ENCODE data around the gene LOXHD1.
A peak's percentile ranks its signal among the peaks of the same experiment; 100 is the strongest.

Gene LOXHD1

GRCh38 chr18:46509530-46509929, 147.5 kb downstream of the LOXHD1 start:
- TF ChIP-seq CTCF (conservative IDR thresholded peaks at IDR 0.05; ENCODE audit: control insufficient read depth, insufficient read depth, low read depth, low read length): no peak
- H3K4me3 ChIP-seq (ENCODE audit: control insufficient read depth, low read depth, low read length): no peak overlapping the region

GRCh38 chr18:46506974-46507586, 149.9 kb downstream of the LOXHD1 start:
- DNase-seq (ENCODE audit: low read depth): no peak
- H3K4me3 ChIP-seq (ENCODE audit: control insufficient read depth, low read depth, low read length): no peak overlapping the region
- TF ChIP-seq CTCF (conservative IDR thresholded peaks at IDR 0.05; ENCODE audit: control insufficient read depth, insufficient read depth, low read depth, low read length): no peak

More at GRCh38 chr18:46509530-46509929, 147.5 kb downstream of the LOXHD1 start:
- DNase-seq (ENCODE audit: low read depth): no peak

- DNase-seq (ENCODE audit: low read depth): no peak
- H3K4me3 ChIP-seq (ENCODE audit: control insufficient read depth, low read depth, low read length): no peak overlapping the region
- no peak for TF ChIP-seq CTCF (conservative IDR thresholded peaks at IDR 0.05; ENCODE audit: control insufficient read depth, insufficient read depth, low read depth, low read length)
Observed at GRCh38 chr18:46502444-46502843, 154.6 kb downstream of the LOXHD1 start.

- no peak overlapping the region for H3K4me3 ChIP-seq (ENCODE audit: control insufficient read depth, low read depth, low read length)
- TF ChIP-seq CTCF (conservative IDR thresholded peaks at IDR 0.05; ENCODE audit: control insufficient read depth, insufficient read depth, low read depth, low read length): no peak
- peak; percentile 16 for DNase-seq (ENCODE audit: low read depth)
Observed at GRCh38 chr18:46497129-46497528, 159.9 kb downstream of the LOXHD1 start.

- no peak for DNase-seq (ENCODE audit: low read depth)
- no peak for TF ChIP-seq CTCF (conservative IDR thresholded peaks at IDR 0.05; ENCODE audit: control insufficient read depth, insufficient read depth, low read depth, low read length)
Observed at GRCh38 chr18:46488471-46489213, 168.4 kb downstream of the LOXHD1 start.

GRCh38 chr18:46485675-46486194, 171.3 kb downstream of the LOXHD1 start:
- DNase-seq (ENCODE audit: low read depth): peak; percentile 4
- H3K4me3 ChIP-seq (ENCODE audit: control insufficient read depth, low read depth, low read length): no peak overlapping the region
- no peak for TF ChIP-seq CTCF (conservative IDR thresholded peaks at IDR 0.05; ENCODE audit: control insufficient read depth, insufficient read depth, low read depth, low read length)

More at GRCh38 chr18:46488471-46489213, 168.4 kb downstream of the LOXHD1 start:
- no peak overlapping the region for H3K4me3 ChIP-seq (ENCODE audit: control insufficient read depth, low read depth, low read length)
